ENCODE data around the gene USP35. TPM values are rescaled to one million over a fixed set of nuclear protein-coding genes. Genes with fewer than 3 reads are reported as not detected.

The USP35 gene
- total RNA-seq, 1 donor from 2014 or later = 7.1 TPM

DNA sequence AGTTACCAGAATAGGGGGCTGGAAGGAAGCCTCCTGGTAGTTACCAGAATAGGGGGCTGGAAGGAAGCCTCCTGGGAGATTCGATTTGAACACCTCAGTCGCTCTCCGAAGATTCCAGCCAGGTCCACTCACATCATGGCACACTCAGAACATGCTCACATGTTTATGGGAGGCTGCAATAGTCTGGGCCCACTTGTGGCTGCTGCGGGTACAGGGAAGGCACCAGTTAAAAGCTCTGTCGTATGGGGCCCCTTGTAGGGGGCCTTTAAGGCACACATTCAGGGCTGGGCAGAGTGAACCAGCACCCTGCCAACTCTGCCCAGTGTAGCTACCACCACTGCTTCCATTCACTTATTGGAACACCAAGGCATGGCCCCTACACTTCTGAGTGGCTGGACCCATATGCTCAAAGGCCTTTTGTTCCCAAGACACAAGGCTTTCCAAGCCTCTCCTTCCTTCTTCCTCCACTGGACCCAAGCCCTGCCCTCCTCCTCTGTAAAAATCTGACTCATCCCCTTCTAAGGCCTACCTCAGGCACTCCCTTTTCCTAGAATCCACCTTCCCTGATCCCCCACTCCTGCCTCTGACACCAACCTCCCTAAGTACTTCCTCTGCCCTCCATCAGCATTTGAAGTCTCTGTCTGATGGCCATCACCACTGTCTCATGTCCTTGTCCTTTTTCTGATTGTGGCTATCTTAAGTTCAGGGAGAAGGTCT lies 28.0 kb downstream of the USP35 start:
- Histone ChIP-seq H3K36me3 (peaks cover 79% of the 10 kb centered on the region), H3K4me3 (no peak overlapping the region), H3K27ac (no peak overlapping the region), H3K27me3 (no peaks in the 10 kb centered on the region), H3K4me1 (no peaks in the 10 kb centered on the region), H3K9me3 (no peaks in the 10 kb centered on the region)
- TF ChIP-seq, protein P1, sequence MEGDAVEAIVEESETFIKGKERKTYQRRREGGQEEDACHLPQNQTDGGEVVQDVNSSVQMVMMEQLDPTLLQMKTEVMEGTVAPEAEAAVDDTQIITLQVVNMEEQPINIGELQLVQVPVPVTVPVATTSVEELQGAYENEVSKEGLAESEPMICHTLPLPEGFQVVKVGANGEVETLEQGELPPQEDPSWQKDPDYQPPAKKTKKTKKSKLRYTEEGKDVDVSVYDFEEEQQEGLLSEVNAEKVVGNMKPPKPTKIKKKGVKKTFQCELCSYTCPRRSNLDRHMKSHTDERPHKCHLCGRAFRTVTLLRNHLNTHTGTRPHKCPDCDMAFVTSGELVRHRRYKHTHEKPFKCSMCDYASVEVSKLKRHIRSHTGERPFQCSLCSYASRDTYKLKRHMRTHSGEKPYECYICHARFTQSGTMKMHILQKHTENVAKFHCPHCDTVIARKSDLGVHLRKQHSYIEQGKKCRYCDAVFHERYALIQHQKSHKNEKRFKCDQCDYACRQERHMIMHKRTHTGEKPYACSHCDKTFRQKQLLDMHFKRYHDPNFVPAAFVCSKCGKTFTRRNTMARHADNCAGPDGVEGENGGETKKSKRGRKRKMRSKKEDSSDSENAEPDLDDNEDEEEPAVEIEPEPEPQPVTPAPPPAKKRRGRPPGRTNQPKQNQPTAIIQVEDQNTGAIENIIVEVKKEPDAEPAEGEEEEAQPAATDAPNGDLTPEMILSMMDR (IDR thresholded peaks at IDR 0.05) = no peak
- DNase-seq = no peak
- ATAC-seq = no peak
- intact Hi-C loops (cut with DNase I) = no loop called here

DNA sequence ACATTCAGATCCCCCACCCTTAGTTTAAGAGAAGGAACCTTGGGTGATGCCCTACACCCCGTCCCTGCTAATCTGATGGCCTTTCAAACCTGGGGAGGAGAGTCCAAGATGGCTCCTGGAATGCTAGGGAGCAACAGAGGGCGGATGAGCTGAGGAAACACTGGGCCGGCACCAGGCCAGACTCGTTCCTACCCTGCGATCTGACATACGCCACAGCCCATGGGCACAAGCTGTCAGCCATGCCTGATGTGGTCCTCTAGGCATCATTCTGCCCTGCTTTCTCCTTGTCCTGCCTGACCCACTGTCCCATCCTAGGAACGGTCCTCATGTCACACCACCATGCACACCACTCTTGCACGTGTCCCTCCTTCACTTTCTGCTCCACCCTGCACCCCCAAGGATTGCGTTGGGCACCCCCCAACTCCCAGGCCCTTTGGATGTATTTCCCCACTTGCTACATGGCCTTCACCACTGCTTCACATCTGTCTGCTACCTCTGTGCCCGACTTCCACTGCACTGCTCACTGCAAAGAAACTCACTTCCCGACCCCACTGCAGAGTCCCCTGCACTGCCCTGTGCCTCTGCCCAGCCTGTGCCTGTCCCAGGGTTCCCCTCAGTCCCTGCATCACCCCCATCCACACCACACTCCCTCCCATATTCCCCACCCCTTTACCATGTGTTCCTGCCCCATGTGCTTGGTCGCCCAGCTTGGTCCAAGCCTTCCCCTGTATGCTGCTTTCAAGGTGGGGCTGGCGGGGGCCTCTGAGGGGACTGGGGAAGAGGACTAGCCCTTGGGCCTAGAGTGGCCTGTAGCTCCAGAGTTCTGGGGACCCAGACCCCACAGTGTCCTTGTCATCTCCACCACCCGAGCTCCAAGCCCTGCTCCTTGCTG lies 29.2 kb downstream of the USP35 start:
- TF ChIP-seq, protein P1 (IDR thresholded peaks at IDR 0.05) = no peak
- Histone ChIP-seq H3K4me1 (no peaks in the 10 kb centered on the region), H3K4me3 (no peak overlapping the region), H3K27me3 (no peaks in the 10 kb centered on the region), H3K36me3 (peaks cover 90% of the 10 kb centered on the region), H3K9me3 (no peaks in the 10 kb centered on the region), H3K27ac (no peak overlapping the region)
- ATAC-seq = no peak
- intact Hi-C loops (cut with DNase I) = no loop called here
- no peak for DNase-seq

DNA sequence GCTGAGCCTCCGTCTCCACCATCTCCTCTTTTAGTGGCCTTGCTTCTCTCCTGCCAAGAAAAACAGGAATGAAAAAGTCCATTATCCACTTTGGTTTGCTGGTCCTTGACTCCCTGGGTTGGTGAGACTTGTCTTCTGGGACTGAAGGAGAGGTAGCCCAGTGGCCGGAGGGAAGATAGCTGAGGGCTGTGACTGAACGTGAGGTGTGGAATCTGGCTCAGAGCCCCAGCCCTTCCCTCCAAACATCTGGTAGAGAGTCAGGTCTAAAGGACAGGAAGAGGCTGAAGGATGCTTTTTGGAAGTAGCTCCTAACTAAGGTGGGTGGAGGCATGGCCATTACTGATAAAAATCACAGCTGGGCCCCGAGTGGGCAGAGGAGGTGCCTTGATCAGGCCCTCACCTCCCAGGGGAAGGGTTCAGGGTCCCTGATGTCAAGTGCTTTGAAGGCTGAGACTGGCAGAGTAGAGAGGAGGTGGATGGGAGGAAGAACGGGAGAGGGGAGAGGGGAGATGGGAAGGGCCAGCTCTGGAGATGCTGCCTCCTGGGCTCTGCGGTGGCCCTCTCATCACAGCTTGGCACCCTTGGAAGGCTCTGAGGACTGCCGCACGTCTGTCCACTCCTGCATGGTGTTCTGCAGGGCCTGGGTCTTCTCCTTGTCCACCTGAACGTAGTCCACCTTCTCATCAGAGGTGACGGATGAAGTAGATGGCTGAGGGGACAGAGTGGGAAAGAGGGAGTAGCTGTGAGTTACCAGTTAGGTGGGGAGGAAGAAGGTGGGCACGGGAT lies 30.2 kb downstream of the USP35 start:
- Histone ChIP-seq H3K9me3 (no peaks in the 10 kb centered on the region), H3K27ac (no peak overlapping the region), H3K4me1 (no peaks in the 10 kb centered on the region), H3K27me3 (no peaks in the 10 kb centered on the region), H3K4me3 (no peak overlapping the region), H3K36me3 (peaks cover 96% of the 10 kb centered on the region)
- TF ChIP-seq, protein P1 (IDR thresholded peaks at IDR 0.05) = no peak
- DNase-seq (no peak), ATAC-seq (no peak)
- intact Hi-C loops (cut with DNase I) = no loop called here

DNA sequence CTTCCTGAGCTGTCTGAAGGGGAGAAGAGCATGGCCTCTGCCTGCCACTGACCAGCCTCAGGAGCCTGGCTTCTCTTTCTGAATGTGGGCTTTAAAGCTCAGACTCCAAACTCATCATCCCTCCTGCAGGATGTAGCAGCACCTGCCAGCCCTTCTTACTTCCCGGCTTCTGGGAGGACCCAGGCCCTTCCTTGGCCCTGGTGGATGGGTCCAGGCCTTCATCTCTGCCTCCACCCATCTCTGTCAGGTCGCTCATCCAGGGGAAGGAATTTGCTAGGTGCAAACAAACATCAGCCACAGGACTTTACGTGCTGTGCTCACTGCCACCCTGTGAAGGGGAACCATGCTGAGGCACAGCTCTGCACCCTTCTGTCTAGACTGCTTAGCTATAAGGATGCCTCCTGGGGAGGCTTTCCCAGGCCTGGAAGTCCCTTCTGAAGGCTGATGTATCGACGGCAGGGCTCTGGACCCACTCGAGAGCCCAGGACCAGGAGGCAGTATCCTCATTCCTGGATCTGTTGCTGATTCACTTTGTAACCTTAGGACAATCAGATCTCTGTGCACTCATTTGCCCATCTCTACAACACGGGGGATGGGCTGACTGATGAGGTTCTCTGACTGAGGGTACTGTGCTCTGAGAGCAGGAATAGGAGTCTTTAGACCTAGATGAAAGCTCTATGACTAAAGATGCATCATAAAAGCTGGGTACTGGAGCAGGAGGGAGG lies 30.9 kb downstream of the USP35 start:
- no peaks in the 10 kb centered on the region for H3K4me1 ChIP-seq
- H3K9me3 ChIP-seq = no peaks in the 10 kb centered on the region
- peaks cover 98% of the 10 kb centered on the region for H3K36me3 ChIP-seq
- DNase-seq (no peak), ATAC-seq (no peak)
- intact Hi-C loops (cut with DNase I) = loop anchor here (10.0 kb wide), 2 partner anchors 195 to 345 kb away; partner anchors contain the start of gene GAB2
- no peak overlapping the region for H3K4me3 ChIP-seq
- H3K27ac ChIP-seq = no peak overlapping the region
- TF ChIP-seq, protein P1 (IDR thresholded peaks at IDR 0.05) = no peak
- H3K27me3 ChIP-seq = no peaks in the 10 kb centered on the region
